ENCODE measurements around the gene HIF1A.
"Not testable (repeated sequence)": the region's sequence is repeated elsewhere in the genome, so short reads cannot be mapped to it uniquely, and the experiment has no call there.

Gene HIF1A

GRCh38 chr14:61751475-61751989 is 56.2 kb downstream of the HIF1A start:
- H3K27me3 ChIP-seq (ENCODE audit: insufficient read depth, low read length, poor library complexity) = no peaks in the 10 kb centered on the region
- no peak overlapping the region for H3K23ac ChIP-seq (ENCODE audit: low read length)
- H4K8ac ChIP-seq (ENCODE audit: low read depth, low read length) = peak overlapping the region; percentile 99
- H3K79me2 ChIP-seq (ENCODE audit: control insufficient read depth, insufficient read depth, low read length) = no peaks in the 10 kb centered on the region
- H3K4me1 ChIP-seq (ENCODE audit: control insufficient read depth, low read depth, low read length) = no peaks in the 10 kb centered on the region
- no peak overlapping the region for H4K5ac ChIP-seq (ENCODE audit: low read length)
- H2BK15ac ChIP-seq (replicated peaks; ENCODE audit: low read depth) = no peak overlapping the region
- H3K9ac ChIP-seq (ENCODE audit: low read length) = peak overlapping the region; percentile 74
- H2BK5ac ChIP-seq (ENCODE audit: low read length) = no peak overlapping the region
- no peak overlapping the region for H2BK120ac ChIP-seq (ENCODE audit: low read depth, low read length)
- no peak overlapping the region for H3K4me3 ChIP-seq (ENCODE audit: low read length)
- H3K27ac ChIP-seq (ENCODE audit: low read depth, low read length) = no peak overlapping the region
- no CpG with 5 or more reads among the region's 8 CpGs for WGBS (ENCODE audit: extremely low coverage, insufficient coverage, low lambda C conversion rate)
- peak overlapping the region; percentile 72 for H3K4me2 ChIP-seq (ENCODE audit: low read length)
- no peak for DNase-seq
- H3K79me1 ChIP-seq (ENCODE audit: low read length) = no peaks in the 10 kb centered on the region
- H2AK5ac ChIP-seq (ENCODE audit: low read length) = no peak overlapping the region
- peak overlapping the region; percentile 62 for H3K18ac ChIP-seq (ENCODE audit: low read length)
- H3K4ac ChIP-seq (ENCODE audit: low read depth, low read length) = peak overlapping the region; percentile 38
- peaks cover 1% of the 10 kb centered on the region for H3K36me3 ChIP-seq (ENCODE audit: control insufficient read depth, insufficient read depth, low read length)
- peak overlapping the region; percentile 85 for H3K56ac ChIP-seq (ENCODE audit: low read length)

GRCh38 chr14:61752626-61753025 is 57.3 kb downstream of the HIF1A start:
- Histone ChIP-seq H4K5ac (ENCODE audit: low read length) (no peak overlapping the region), H3K9ac (ENCODE audit: low read length) (no peak overlapping the region), H3K4me2 (ENCODE audit: low read length) (no peak overlapping the region), H3K79me1 (ENCODE audit: low read length) (no peaks in the 10 kb centered on the region), H3K27ac (ENCODE audit: low read depth, low read length) (no peak overlapping the region), H3K36me3 (ENCODE audit: control insufficient read depth, insufficient read depth, low read length) (no peaks in the 10 kb centered on the region), H3K27me3 (ENCODE audit: insufficient read depth, low read length, poor library complexity) (no peaks in the 10 kb centered on the region), H2BK5ac (ENCODE audit: low read length) (no peak overlapping the region), H2BK120ac (ENCODE audit: low read depth, low read length) (no peak overlapping the region), H3K4me1 (ENCODE audit: control insufficient read depth, low read depth, low read length) (no peaks in the 10 kb centered on the region), H3K79me2 (ENCODE audit: control insufficient read depth, insufficient read depth, low read length) (no peaks in the 10 kb centered on the region), H4K8ac (ENCODE audit: low read depth, low read length) (no peak overlapping the region), H3K56ac (ENCODE audit: low read length) (no peak overlapping the region), H3K4ac (ENCODE audit: low read depth, low read length) (no peak overlapping the region), H3K18ac (ENCODE audit: low read length) (no peak overlapping the region), H3K4me3 (ENCODE audit: low read length) (no peak overlapping the region), H2AK5ac (ENCODE audit: low read length) (no peak overlapping the region), H2BK15ac (replicated peaks; ENCODE audit: low read depth) (no peak overlapping the region), H3K23ac (ENCODE audit: low read length) (no peak overlapping the region)
- peak; percentile 27 for DNase-seq
- WGBS (ENCODE audit: extremely low coverage, insufficient coverage, low lambda C conversion rate) = no CpG with 5 or more reads among the region's 4 CpGs

- no peak overlapping the region for H4K8ac ChIP-seq (ENCODE audit: low read depth, low read length)
- no peaks in the 10 kb centered on the region for H3K79me2 ChIP-seq (ENCODE audit: control insufficient read depth, insufficient read depth, low read length)
- H3K23ac ChIP-seq (ENCODE audit: low read length) = no peak overlapping the region
- H3K4me3 ChIP-seq (ENCODE audit: low read length) = no peak overlapping the region
- H3K9ac ChIP-seq (ENCODE audit: low read length) = no peak overlapping the region
- no peak overlapping the region for H2AK5ac ChIP-seq (ENCODE audit: low read length)
- peak overlapping the region; percentile 62 for H3K4ac ChIP-seq (ENCODE audit: low read depth, low read length)
- no peak overlapping the region for H3K27ac ChIP-seq (ENCODE audit: low read depth, low read length)
- peak; percentile 25 for DNase-seq
- H3K27me3 ChIP-seq (ENCODE audit: insufficient read depth, low read length, poor library complexity) = no peaks in the 10 kb centered on the region
- H3K79me1 ChIP-seq (ENCODE audit: low read length) = no peaks in the 10 kb centered on the region
- no peak overlapping the region for H2BK15ac ChIP-seq (replicated peaks; ENCODE audit: low read depth)
- H3K36me3 ChIP-seq (ENCODE audit: control insufficient read depth, insufficient read depth, low read length) = no peaks in the 10 kb centered on the region
- no peak overlapping the region for H3K18ac ChIP-seq (ENCODE audit: low read length)
- no peaks in the 10 kb centered on the region for H3K4me1 ChIP-seq (ENCODE audit: control insufficient read depth, low read depth, low read length)
- H4K5ac ChIP-seq (ENCODE audit: low read length) = no peak overlapping the region
- H3K56ac ChIP-seq (ENCODE audit: low read length) = no peak overlapping the region
- no peak overlapping the region for H3K4me2 ChIP-seq (ENCODE audit: low read length)
- no peak overlapping the region for H2BK5ac ChIP-seq (ENCODE audit: low read length)
- H2BK120ac ChIP-seq (ENCODE audit: low read depth, low read length) = no peak overlapping the region
These were observed 58.3 kb downstream of the HIF1A start for GRCh38 chr14:61753631-61754030.

- Histone ChIP-seq H3K4me2 (ENCODE audit: low read length) (no peak overlapping the region), H3K56ac (ENCODE audit: low read length) (no peak overlapping the region), H3K79me2 (ENCODE audit: control insufficient read depth, insufficient read depth, low read length) (no peaks in the 10 kb centered on the region), H2AK5ac (ENCODE audit: low read length) (peak overlapping the region; percentile 75), H3K4ac (ENCODE audit: low read depth, low read length) (no peak overlapping the region), H3K27ac (ENCODE audit: low read depth, low read length) (no peak overlapping the region), H2BK5ac (ENCODE audit: low read length) (no peak overlapping the region), H3K23ac (ENCODE audit: low read length) (no peak overlapping the region), H3K4me3 (ENCODE audit: low read length) (no peak overlapping the region), H3K27me3 (ENCODE audit: insufficient read depth, low read length, poor library complexity) (no peaks in the 10 kb centered on the region), H2BK120ac (ENCODE audit: low read depth, low read length) (no peak overlapping the region), H3K9ac (ENCODE audit: low read length) (no peak overlapping the region), H3K18ac (ENCODE audit: low read length) (no peak overlapping the region), H4K5ac (ENCODE audit: low read length) (no peak overlapping the region), H4K8ac (ENCODE audit: low read depth, low read length) (no peak overlapping the region), H3K36me3 (ENCODE audit: control insufficient read depth, insufficient read depth, low read length) (no peaks in the 10 kb centered on the region), H2BK15ac (replicated peaks; ENCODE audit: low read depth) (no peak overlapping the region), H3K4me1 (ENCODE audit: control insufficient read depth, low read depth, low read length) (no peaks in the 10 kb centered on the region), H3K79me1 (ENCODE audit: low read length) (no peaks in the 10 kb centered on the region)
- no CpG with 5 or more reads among the region's 5 CpGs for WGBS (ENCODE audit: extremely low coverage, insufficient coverage, low lambda C conversion rate)
- peak; percentile 68 for DNase-seq
These were observed 59.5 kb downstream of the HIF1A start for GRCh38 chr14:61754627-61755381.

GRCh38 chr14:61755382-61755742 is 60.0 kb downstream of the HIF1A start:
- H4K5ac ChIP-seq (ENCODE audit: low read length); H3K9ac ChIP-seq (ENCODE audit: low read length); H2BK120ac ChIP-seq (ENCODE audit: low read depth, low read length); H3K23ac ChIP-seq (ENCODE audit: low read length); H3K79me1 ChIP-seq (ENCODE audit: low read length); H3K4me3 ChIP-seq (ENCODE audit: low read length); H3K79me2 ChIP-seq (ENCODE audit: control insufficient read depth, insufficient read depth, low read length); H2BK5ac ChIP-seq (ENCODE audit: low read length); H4K8ac ChIP-seq (ENCODE audit: low read depth, low read length); H3K56ac ChIP-seq (ENCODE audit: low read length); H3K27ac ChIP-seq (ENCODE audit: low read depth, low read length); H2AK5ac ChIP-seq (ENCODE audit: low read length); H2BK15ac ChIP-seq (replicated peaks; ENCODE audit: low read depth); H3K4me1 ChIP-seq (ENCODE audit: control insufficient read depth, low read depth, low read length); H3K18ac ChIP-seq (ENCODE audit: low read length); H3K4me2 ChIP-seq (ENCODE audit: low read length); H3K4ac ChIP-seq (ENCODE audit: low read depth, low read length); H3K36me3 ChIP-seq (ENCODE audit: control insufficient read depth, insufficient read depth, low read length); H3K27me3 ChIP-seq (ENCODE audit: insufficient read depth, low read length, poor library complexity): not testable (repeated sequence)
- DNase-seq = peak; percentile 80

GRCh38 chr14:61756135-61756534 is 60.8 kb downstream of the HIF1A start:
- no CpG with 5 or more reads among the region's 2 CpGs for WGBS (ENCODE audit: extremely low coverage, insufficient coverage, low lambda C conversion rate)
- no peaks in the 10 kb centered on the region for H3K79me1 ChIP-seq (ENCODE audit: low read length)

More at GRCh38 chr14:61756135-61756534, 60.8 kb downstream of the HIF1A start:
- no peak overlapping the region for H3K27ac ChIP-seq (ENCODE audit: low read depth, low read length)
- H2BK120ac ChIP-seq (ENCODE audit: low read depth, low read length) = no peak overlapping the region
- no peak overlapping the region for H3K18ac ChIP-seq (ENCODE audit: low read length)
- H3K79me2 ChIP-seq (ENCODE audit: control insufficient read depth, insufficient read depth, low read length) = no peaks in the 10 kb centered on the region
- H3K4me1 ChIP-seq (ENCODE audit: control insufficient read depth, low read depth, low read length) = no peaks in the 10 kb centered on the region
- no peak overlapping the region for H3K4me3 ChIP-seq (ENCODE audit: low read length)
- no peaks in the 10 kb centered on the region for H3K27me3 ChIP-seq (ENCODE audit: insufficient read depth, low read length, poor library complexity)
- H4K8ac ChIP-seq (ENCODE audit: low read depth, low read length) = no peak overlapping the region
- H3K23ac ChIP-seq (ENCODE audit: low read length) = no peak overlapping the region
- no peak overlapping the region for H3K9ac ChIP-seq (ENCODE audit: low read length)
- no peak overlapping the region for H4K5ac ChIP-seq (ENCODE audit: low read length)
- no peak overlapping the region for H3K56ac ChIP-seq (ENCODE audit: low read length)
- H2BK5ac ChIP-seq (ENCODE audit: low read length) = no peak overlapping the region
- no peak overlapping the region for H2BK15ac ChIP-seq (replicated peaks; ENCODE audit: low read depth)
- no peaks in the 10 kb centered on the region for H3K36me3 ChIP-seq (ENCODE audit: control insufficient read depth, insufficient read depth, low read length)
- DNase-seq = no peak
- H3K4me2 ChIP-seq (ENCODE audit: low read length) = no peak overlapping the region
- H2AK5ac ChIP-seq (ENCODE audit: low read length) = no peak overlapping the region
- H3K4ac ChIP-seq (ENCODE audit: low read depth, low read length) = no peak overlapping the region
